ENCODE measurements around the gene PCDHB3.

DNA sequence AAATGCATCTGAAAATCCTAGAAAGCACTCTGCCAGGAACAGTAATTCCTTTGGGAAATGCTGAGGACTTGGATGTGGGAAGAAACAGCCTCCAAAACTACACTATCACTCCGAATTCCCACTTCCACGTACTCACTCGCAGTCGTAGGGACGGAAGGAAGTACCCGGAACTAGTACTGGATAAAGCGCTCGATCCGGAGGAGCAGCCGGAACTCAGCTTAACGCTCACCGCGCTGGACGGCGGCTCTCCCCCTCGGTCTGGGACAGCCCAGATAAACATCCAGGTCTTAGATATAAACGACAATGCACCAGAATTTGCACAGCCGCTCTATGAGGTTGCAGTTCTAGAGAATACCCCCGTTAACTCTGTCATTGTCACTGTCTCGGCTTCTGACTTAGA, 786 bp downstream of the PCDHB3 start:
- TF ChIP-seq, protein P1, sequence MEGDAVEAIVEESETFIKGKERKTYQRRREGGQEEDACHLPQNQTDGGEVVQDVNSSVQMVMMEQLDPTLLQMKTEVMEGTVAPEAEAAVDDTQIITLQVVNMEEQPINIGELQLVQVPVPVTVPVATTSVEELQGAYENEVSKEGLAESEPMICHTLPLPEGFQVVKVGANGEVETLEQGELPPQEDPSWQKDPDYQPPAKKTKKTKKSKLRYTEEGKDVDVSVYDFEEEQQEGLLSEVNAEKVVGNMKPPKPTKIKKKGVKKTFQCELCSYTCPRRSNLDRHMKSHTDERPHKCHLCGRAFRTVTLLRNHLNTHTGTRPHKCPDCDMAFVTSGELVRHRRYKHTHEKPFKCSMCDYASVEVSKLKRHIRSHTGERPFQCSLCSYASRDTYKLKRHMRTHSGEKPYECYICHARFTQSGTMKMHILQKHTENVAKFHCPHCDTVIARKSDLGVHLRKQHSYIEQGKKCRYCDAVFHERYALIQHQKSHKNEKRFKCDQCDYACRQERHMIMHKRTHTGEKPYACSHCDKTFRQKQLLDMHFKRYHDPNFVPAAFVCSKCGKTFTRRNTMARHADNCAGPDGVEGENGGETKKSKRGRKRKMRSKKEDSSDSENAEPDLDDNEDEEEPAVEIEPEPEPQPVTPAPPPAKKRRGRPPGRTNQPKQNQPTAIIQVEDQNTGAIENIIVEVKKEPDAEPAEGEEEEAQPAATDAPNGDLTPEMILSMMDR (IDR thresholded peaks at IDR 0.05) = no peak
- no peak for TF ChIP-seq POLR2A (IDR thresholded peaks at IDR 0.05)

Data from uterus (tissue), 2 donors.